GM19328 (cell line): ENCODE data around the gene ZNF140.
A peak's percentile ranks its signal among the peaks of the same experiment; 100 is the strongest.

ENCODE experiments used
- ATAC-seq: cut with Tn5 transposase; IDR thresholded peaks from one replicate; pipeline ENCODE4 v1.9.1; 2021; ENCODE audit warnings: mild to moderate bottlenecking, moderate library complexity; ENCODE audit not compliant: unreplicated experiment

ZNF140 gene

GRCh38 chr12:133080368-133081158 is at the start of gene ZNF140:
TSS of gene ZNF140 (plus strand) at chr12:133080923. CDS start at chr12:133081321, 398 bp downstream.
- peak; percentile 70 for ATAC-seq

- peak; percentile 92 for ATAC-seq
Observed at GRCh38 chr12:133037207-133038005, 43.3 kb upstream of the ZNF140 start, which contains the start of gene ZNF84. TSS of gene ZNF84 (plus strand) at chr12:133037509. CDS start at chr12:133041468, 3,959 bp downstream.

- no peak for ATAC-seq
Observed at GRCh38 chr12:133038118-133038709, 42.5 kb upstream of the ZNF140 start.

- no peak for ATAC-seq
Observed at GRCh38 chr12:133046698-133047097, 34.0 kb upstream of the ZNF140 start.

- ATAC-seq = no peak
Observed at GRCh38 chr12:133057446-133057845, 23.3 kb upstream of the ZNF140 start.

GRCh38 chr12:133058203-133059113 is 22.3 kb upstream of the ZNF140 start:
- ATAC-seq = no peak

- no peak for ATAC-seq
Observed at GRCh38 chr12:133061954-133062353, 18.8 kb upstream of the ZNF140 start.

GRCh38 chr12:133063556-133063955 is 17.2 kb upstream of the ZNF140 start:
- ATAC-seq = no peak

GRCh38 chr12:133073836-133074235 is 6.9 kb upstream of the ZNF140 start:
- no peak for ATAC-seq

GRCh38 chr12:133080026-133080367 is 726 bp upstream of the ZNF140 start:
- peak; percentile 63 for ATAC-seq

GRCh38 chr12:133081159-133081780 is 547 bp downstream of the ZNF140 start:
- ATAC-seq = no peak

GRCh38 chr12:133083345-133083744 is 2.6 kb downstream of the ZNF140 start:
- ATAC-seq = no peak

- no peak for ATAC-seq
Observed at GRCh38 chr12:133105620-133106019, 24.9 kb downstream of the ZNF140 start.

- no peak for ATAC-seq
Observed at GRCh38 chr12:133106253-133106652, 25.5 kb downstream of the ZNF140 start.

- no peak for ATAC-seq
Observed at GRCh38 chr12:133107121-133107520, 26.4 kb downstream of the ZNF140 start.

- no peak for ATAC-seq
Observed at GRCh38 chr12:133108150-133108549, 27.4 kb downstream of the ZNF140 start.

- ATAC-seq = no peak
Observed at GRCh38 chr12:133120385-133121191, 39.9 kb downstream of the ZNF140 start.

GRCh38 chr12:133124674-133125073 is 44.0 kb downstream of the ZNF140 start:
- no peak for ATAC-seq

- ATAC-seq = no peak
Observed at GRCh38 chr12:133129368-133130037, 48.8 kb downstream of the ZNF140 start.
